ENCODE results near the gene GDF2.

GDF2 gene

DNA sequence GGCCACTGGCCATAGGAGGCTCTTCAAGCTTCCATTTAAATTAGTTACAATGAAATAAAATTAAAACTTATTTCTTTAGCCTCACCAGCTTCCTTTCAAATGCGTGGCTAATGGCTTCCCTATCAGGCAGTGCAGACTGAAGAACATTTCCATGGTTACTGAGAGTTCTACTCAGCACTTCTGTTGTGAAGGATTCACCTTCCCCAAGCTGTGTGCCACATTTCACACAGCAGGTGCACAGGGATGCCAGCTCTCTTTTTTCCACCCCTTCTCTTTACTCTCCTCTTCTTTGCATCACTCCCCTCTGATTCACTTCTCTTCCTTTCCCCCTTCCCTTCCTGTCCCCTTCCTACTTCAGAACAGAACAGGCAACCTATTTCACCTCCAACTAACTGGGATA, 833 bp downstream of the GDF2 start:
- no peak for DNase-seq (ENCODE audit: low read depth, low spot score)

DNA sequence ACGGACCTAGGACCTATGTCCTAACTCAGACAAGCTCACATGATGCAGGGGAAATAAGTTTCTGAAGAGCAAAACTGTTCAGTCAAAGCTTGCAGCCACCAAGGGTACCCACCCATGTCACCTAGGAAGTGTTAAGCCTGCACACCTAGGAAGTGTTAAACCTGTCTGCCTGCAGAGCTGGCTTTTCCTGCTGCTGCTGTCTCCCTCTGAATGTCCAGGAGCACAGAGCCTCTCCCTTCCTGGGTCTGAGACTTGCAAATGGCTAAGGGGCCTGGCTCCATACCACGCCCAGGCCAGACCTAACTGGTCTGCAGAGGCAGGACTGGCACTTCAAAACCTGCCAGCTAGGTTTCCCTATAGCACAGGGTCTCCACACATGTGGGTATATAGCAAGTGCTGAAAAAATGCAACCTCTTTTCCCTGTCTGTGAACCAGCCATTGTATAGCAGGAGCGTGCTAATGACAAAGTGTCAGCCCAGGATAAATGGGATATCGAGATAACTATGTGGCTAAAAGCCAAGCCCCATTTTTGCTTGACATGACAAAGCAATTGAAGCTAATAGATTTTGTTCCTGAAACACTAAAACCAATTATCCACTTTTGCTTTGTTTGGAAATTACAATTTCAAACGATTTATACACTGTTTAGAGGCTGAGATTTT, 1.5 kb downstream of the GDF2 start:
- no peak for DNase-seq (ENCODE audit: low read depth, low spot score)
- H3K9ac ChIP-seq (ENCODE audit: insufficient read length) = no peak overlapping the region
- no peak overlapping the region for H3K4me3 ChIP-seq
- H3K9me3 ChIP-seq (ENCODE audit: low read depth, low read length) = no peaks in the 10 kb centered on the region
- no peak overlapping the region for H3K27ac ChIP-seq
- H3K36me3 ChIP-seq (ENCODE audit: insufficient read depth, low read length) = no peaks in the 10 kb centered on the region
- TF ChIP-seq EZH2 (IDR thresholded peaks at IDR 0.05) (no peak), POLR2AphosphoS5 (IDR thresholded peaks at IDR 0.05; ENCODE audit: borderline replicate concordance, low read depth, low read length) (no peak), FOXP2 (optimal IDR thresholded peaks at IDR 0.05; ENCODE audit: control extremely low read depth, extremely low read length, insufficient read depth) (no peak)

More for the DNA sequence above, 833 bp downstream of the GDF2 start:
- Histone ChIP-seq H3K4me3 (no peak overlapping the region), H3K27ac (no peak overlapping the region), H3K9ac (ENCODE audit: insufficient read length) (no peak overlapping the region), H3K9me3 (ENCODE audit: low read depth, low read length) (no peaks in the 10 kb centered on the region), H3K36me3 (ENCODE audit: insufficient read depth, low read length) (no peaks in the 10 kb centered on the region)
- TF ChIP-seq FOXP2 (optimal IDR thresholded peaks at IDR 0.05; ENCODE audit: control extremely low read depth, extremely low read length, insufficient read depth) = no peak
- no peak for TF ChIP-seq POLR2AphosphoS5 (IDR thresholded peaks at IDR 0.05; ENCODE audit: borderline replicate concordance, low read depth, low read length)
- no peak for TF ChIP-seq EZH2 (IDR thresholded peaks at IDR 0.05)

DNA sequence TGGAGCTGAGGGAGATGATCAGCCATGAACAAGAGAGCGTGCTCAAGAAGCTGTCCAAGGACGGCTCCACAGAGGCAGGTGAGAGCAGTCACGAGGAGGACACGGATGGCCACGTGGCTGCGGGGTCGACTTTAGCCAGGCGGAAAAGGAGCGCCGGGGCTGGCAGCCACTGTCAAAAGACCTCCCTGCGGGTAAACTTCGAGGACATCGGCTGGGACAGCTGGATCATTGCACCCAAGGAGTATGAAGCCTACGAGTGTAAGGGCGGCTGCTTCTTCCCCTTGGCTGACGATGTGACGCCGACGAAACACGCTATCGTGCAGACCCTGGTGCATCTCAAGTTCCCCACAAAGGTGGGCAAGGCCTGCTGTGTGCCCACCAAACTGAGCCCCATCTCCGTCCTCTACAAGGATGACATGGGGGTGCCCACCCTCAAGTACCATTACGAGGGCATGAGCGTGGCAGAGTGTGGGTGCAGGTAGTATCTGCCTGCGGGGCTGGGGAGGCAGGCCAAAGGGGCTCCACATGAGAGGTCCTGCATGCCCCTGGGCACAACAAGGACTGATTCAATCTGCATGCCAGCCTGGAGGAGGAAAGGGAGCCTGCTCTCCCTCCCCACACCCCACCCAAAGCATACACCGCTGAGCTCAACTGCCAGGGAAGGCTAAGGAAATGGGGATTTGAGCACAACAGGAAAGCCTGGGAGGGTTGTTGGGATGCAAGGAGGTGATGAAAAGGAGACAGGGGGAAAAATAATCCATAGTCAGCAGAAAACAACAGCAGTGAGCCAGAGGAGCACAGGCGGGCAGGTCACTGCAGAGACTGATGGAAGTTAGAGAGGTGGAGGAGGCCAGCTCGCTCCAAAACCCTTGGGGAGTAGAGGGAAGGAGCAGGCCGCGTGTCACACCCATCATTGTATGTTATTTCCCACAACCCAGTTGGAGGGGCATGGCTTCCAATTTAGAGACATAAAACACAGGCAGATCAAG, 3.3 kb downstream of the GDF2 start:
- H3K4me3 ChIP-seq = no peak overlapping the region
- no peak overlapping the region for H3K9ac ChIP-seq (ENCODE audit: insufficient read length)
- TF ChIP-seq EZH2 (IDR thresholded peaks at IDR 0.05) (no peak), POLR2AphosphoS5 (IDR thresholded peaks at IDR 0.05; ENCODE audit: borderline replicate concordance, low read depth, low read length) (no peak), FOXP2 (optimal IDR thresholded peaks at IDR 0.05; ENCODE audit: control extremely low read depth, extremely low read length, insufficient read depth) (no peak)
- no peak overlapping the region for H3K27ac ChIP-seq
- no peak for DNase-seq (ENCODE audit: low read depth, low spot score)
- no peaks in the 10 kb centered on the region for H3K9me3 ChIP-seq (ENCODE audit: low read depth, low read length)
- H3K36me3 ChIP-seq (ENCODE audit: insufficient read depth, low read length) = no peaks in the 10 kb centered on the region

- Histone ChIP-seq H3K27ac (no peak overlapping the region), H3K9ac (ENCODE audit: insufficient read length) (no peak overlapping the region), H3K9me3 (ENCODE audit: low read depth, low read length) (no peaks in the 10 kb centered on the region), H3K4me3 (no peak overlapping the region), H3K36me3 (ENCODE audit: insufficient read depth, low read length) (no peaks in the 10 kb centered on the region)
- TF ChIP-seq EZH2 (IDR thresholded peaks at IDR 0.05) (no peak), FOXP2 (optimal IDR thresholded peaks at IDR 0.05; ENCODE audit: control extremely low read depth, extremely low read length, insufficient read depth) (no peak), POLR2AphosphoS5 (IDR thresholded peaks at IDR 0.05; ENCODE audit: borderline replicate concordance, low read depth, low read length) (no peak)
- DNase-seq (ENCODE audit: low read depth, low spot score) = no peak
Measured at GRCh38 chr10:47326306-47326926, 4.2 kb downstream of the GDF2 start.

DNA sequence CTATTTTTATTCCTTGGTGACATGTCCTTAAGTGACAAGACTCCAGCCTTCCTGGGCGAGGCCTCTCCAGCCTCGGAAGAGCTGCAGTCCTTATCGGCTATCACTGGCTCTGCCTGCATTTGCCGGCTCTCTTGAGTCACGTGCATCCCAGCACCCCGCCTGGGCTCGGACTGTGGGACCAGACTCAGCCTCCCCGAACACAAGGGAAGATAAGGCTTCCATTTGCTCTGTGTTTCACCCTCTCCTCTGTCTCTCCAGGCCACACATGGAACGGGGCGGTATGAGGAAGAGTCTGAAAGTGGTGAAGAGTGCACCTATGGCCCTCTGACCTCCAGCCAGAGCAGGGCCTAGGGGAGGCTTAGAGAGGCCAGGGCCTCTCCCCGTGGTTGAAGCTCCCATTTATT, 4.7 kb downstream of the GDF2 start:
- no peak for DNase-seq (ENCODE audit: low read depth, low spot score)
- no peak for TF ChIP-seq POLR2AphosphoS5 (IDR thresholded peaks at IDR 0.05; ENCODE audit: borderline replicate concordance, low read depth, low read length)
- TF ChIP-seq FOXP2 (optimal IDR thresholded peaks at IDR 0.05; ENCODE audit: control extremely low read depth, extremely low read length, insufficient read depth) = no peak
- TF ChIP-seq EZH2 (IDR thresholded peaks at IDR 0.05) = no peak
- H3K4me3 ChIP-seq = no peak overlapping the region
- no peaks in the 10 kb centered on the region for H3K9me3 ChIP-seq (ENCODE audit: low read depth, low read length)
- no peak overlapping the region for H3K27ac ChIP-seq
- no peak overlapping the region for H3K9ac ChIP-seq (ENCODE audit: insufficient read length)
- no peaks in the 10 kb centered on the region for H3K36me3 ChIP-seq (ENCODE audit: insufficient read depth, low read length)

DNA sequence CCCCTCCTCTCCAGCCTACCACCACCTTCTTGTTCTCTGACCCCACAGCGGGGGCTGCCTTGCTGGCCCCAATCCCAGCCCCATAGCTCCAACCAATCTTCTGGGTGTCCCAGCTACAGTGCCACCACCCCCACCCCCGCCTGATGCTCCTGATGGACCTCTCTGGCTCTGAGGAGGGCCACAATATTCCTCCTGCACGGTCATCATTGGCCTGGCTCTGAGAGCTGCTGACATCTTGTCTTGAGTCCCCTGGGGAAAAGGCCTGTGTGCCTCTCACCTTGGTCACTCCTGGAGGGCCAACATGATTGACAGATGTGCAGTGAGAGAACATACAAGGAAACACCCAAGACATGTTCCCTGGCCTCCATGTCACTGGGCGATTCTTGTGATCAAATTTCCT, 7.6 kb downstream of the GDF2 start:
- Histone ChIP-seq H3K9me3 (ENCODE audit: low read depth, low read length) (no peaks in the 10 kb centered on the region), H3K4me3 (no peak overlapping the region), H3K9ac (ENCODE audit: insufficient read length) (no peak overlapping the region), H3K27ac (no peak overlapping the region), H3K36me3 (ENCODE audit: insufficient read depth, low read length) (no peaks in the 10 kb centered on the region)
- TF ChIP-seq EZH2 (IDR thresholded peaks at IDR 0.05) = no peak
- TF ChIP-seq FOXP2 (optimal IDR thresholded peaks at IDR 0.05; ENCODE audit: control extremely low read depth, extremely low read length, insufficient read depth) = no peak
- no peak for TF ChIP-seq POLR2AphosphoS5 (IDR thresholded peaks at IDR 0.05; ENCODE audit: borderline replicate concordance, low read depth, low read length)
- no peak for DNase-seq (ENCODE audit: low read depth, low spot score)

- Histone ChIP-seq H3K36me3 (ENCODE audit: insufficient read depth, low read length) (no peaks in the 10 kb centered on the region), H3K9ac (ENCODE audit: insufficient read length) (no peak overlapping the region), H3K27ac (no peak overlapping the region), H3K9me3 (ENCODE audit: low read depth, low read length) (no peaks in the 10 kb centered on the region), H3K4me3 (no peak overlapping the region)
- TF ChIP-seq FOXP2 (optimal IDR thresholded peaks at IDR 0.05; ENCODE audit: control extremely low read depth, extremely low read length, insufficient read depth) (no peak), POLR2AphosphoS5 (IDR thresholded peaks at IDR 0.05; ENCODE audit: borderline replicate concordance, low read depth, low read length) (no peak), EZH2 (IDR thresholded peaks at IDR 0.05) (no peak)
- no peak for DNase-seq (ENCODE audit: low read depth, low spot score)
Measured at GRCh38 chr10:47330366-47330765, 8.1 kb downstream of the GDF2 start.

DNA sequence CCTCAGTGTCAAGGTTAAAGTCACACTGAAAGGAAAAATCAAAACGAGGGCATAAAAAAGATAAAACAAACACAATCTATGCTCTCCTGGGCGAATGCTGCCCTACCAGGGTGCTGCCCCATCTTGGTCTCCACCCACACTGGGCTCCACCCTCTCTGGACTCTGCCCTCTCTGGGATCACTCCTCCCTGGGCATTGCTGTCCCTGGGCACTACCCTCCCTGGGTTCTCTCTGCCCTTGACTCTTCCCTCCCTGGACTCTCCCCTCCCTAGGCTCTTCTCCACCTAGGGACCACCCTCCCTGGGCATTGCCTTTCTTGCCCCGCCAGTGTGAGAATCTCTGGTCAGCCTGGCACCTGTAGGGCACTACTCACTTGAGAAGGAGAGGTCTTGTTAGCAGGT, 8.6 kb downstream of the GDF2 start:
- no peak for DNase-seq (ENCODE audit: low read depth, low spot score)
- no peaks in the 10 kb centered on the region for H3K36me3 ChIP-seq (ENCODE audit: insufficient read depth, low read length)
- no peak overlapping the region for H3K4me3 ChIP-seq
- no peak overlapping the region for H3K27ac ChIP-seq
- no peaks in the 10 kb centered on the region for H3K9me3 ChIP-seq (ENCODE audit: low read depth, low read length)
- no peak overlapping the region for H3K9ac ChIP-seq (ENCODE audit: insufficient read length)
- TF ChIP-seq FOXP2 (optimal IDR thresholded peaks at IDR 0.05; ENCODE audit: control extremely low read depth, extremely low read length, insufficient read depth) (no peak), POLR2AphosphoS5 (IDR thresholded peaks at IDR 0.05; ENCODE audit: borderline replicate concordance, low read depth, low read length) (no peak), EZH2 (IDR thresholded peaks at IDR 0.05) (no peak)
